WTC11 (cell line): ENCODE measurements around the gene PGAP6.

Source experiments
- JAZF1 ChIP-seq: fragments of 250-450 bp; sonication (Bioruptor Pico); IDR thresholded peaks from 2 replicates; pipeline ENCODE4 v1.9.0; 2021; ENCODE audit warnings: moderate library complexity, mild to moderate bottlenecking, inconsistent platforms
- NFYB ChIP-seq: sonication (generic); formaldehyde crosslinking; conservative IDR thresholded peaks from 2 replicates; pipeline ENCODE4 v1.8.0; 2022; ENCODE audit warnings: low read depth, missing genetic modification reagents
- TF ChIP-seq, protein P1 (sequence below): sonication (generic); formaldehyde crosslinking; IDR thresholded peaks from 2 replicates; pipeline ENCODE4 v1.8.0; 2022; ENCODE audit warnings: mild to moderate bottlenecking, missing genetic modification reagents
- TF ChIP-seq, protein P2 (sequence below): fragments of 200-600 bp; IDR thresholded peaks from 2 replicates; pipeline ENCODE4 v1.8.0; 2022; ENCODE audit warnings: antibody characterized with exemption
- TF ChIP-seq, protein P3 (sequence below): sonication (generic); formaldehyde crosslinking; IDR thresholded peaks from 2 replicates; pipeline ENCODE4 v1.8.0; 2023; ENCODE audit warnings: missing genetic modification reagents, mild to moderate bottlenecking, borderline replicate concordance

DNA sequence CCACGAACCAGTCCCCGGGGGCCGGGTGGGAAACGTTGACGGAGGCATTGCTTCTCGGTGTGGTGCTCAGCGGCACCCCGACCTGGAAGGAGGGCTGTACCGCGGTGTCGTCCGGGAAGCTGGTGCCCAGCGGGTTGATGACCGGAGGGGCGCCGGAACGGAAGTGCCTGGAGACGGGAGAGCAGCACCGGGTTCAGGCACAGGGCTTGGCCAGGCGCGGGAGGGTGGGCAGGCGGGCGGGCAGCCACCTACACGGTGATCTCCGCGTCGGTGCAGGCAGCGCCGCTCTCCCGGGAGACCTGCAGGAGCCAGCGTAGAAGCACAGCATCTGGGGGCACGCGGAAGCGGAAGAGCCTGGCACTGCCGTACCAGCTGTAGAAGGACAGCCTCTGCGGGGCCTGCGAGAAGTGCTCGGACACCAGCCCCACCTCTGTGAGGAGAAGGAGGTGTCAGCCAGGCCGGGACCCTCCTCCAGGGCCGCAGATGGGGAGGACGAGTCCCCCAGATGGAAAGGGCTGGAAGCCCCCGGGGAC lies 4.3 kb downstream of the PGAP6 start:
- TF ChIP-seq, protein P1, sequence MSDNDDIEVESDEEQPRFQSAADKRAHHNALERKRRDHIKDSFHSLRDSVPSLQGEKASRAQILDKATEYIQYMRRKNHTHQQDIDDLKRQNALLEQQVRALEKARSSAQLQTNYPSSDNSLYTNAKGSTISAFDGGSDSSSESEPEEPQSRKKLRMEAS (CRISPR knock-in tag): no peak
- TF ChIP-seq, protein P2, sequence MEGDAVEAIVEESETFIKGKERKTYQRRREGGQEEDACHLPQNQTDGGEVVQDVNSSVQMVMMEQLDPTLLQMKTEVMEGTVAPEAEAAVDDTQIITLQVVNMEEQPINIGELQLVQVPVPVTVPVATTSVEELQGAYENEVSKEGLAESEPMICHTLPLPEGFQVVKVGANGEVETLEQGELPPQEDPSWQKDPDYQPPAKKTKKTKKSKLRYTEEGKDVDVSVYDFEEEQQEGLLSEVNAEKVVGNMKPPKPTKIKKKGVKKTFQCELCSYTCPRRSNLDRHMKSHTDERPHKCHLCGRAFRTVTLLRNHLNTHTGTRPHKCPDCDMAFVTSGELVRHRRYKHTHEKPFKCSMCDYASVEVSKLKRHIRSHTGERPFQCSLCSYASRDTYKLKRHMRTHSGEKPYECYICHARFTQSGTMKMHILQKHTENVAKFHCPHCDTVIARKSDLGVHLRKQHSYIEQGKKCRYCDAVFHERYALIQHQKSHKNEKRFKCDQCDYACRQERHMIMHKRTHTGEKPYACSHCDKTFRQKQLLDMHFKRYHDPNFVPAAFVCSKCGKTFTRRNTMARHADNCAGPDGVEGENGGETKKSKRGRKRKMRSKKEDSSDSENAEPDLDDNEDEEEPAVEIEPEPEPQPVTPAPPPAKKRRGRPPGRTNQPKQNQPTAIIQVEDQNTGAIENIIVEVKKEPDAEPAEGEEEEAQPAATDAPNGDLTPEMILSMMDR: no peak
- TF ChIP-seq NFYB (CRISPR knock-in tag) (no peak), JAZF1 (CRISPR knock-in tag) (no peak)
- TF ChIP-seq, protein P3, sequence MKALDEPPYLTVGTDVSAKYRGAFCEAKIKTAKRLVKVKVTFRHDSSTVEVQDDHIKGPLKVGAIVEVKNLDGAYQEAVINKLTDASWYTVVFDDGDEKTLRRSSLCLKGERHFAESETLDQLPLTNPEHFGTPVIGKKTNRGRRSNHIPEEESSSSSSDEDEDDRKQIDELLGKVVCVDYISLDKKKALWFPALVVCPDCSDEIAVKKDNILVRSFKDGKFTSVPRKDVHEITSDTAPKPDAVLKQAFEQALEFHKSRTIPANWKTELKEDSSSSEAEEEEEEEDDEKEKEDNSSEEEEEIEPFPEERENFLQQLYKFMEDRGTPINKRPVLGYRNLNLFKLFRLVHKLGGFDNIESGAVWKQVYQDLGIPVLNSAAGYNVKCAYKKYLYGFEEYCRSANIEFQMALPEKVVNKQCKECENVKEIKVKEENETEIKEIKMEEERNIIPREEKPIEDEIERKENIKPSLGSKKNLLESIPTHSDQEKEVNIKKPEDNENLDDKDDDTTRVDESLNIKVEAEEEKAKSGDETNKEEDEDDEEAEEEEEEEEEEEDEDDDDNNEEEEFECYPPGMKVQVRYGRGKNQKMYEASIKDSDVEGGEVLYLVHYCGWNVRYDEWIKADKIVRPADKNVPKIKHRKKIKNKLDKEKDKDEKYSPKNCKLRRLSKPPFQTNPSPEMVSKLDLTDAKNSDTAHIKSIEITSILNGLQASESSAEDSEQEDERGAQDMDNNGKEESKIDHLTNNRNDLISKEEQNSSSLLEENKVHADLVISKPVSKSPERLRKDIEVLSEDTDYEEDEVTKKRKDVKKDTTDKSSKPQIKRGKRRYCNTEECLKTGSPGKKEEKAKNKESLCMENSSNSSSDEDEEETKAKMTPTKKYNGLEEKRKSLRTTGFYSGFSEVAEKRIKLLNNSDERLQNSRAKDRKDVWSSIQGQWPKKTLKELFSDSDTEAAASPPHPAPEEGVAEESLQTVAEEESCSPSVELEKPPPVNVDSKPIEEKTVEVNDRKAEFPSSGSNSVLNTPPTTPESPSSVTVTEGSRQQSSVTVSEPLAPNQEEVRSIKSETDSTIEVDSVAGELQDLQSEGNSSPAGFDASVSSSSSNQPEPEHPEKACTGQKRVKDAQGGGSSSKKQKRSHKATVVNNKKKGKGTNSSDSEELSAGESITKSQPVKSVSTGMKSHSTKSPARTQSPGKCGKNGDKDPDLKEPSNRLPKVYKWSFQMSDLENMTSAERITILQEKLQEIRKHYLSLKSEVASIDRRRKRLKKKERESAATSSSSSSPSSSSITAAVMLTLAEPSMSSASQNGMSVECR: no peak
